PFSK-1 (cell line): ENCODE data around the gene KIR3DL1.

Source experiments
- POLR2AphosphoS5 ChIP-seq: IDR thresholded peaks from 2 replicates; pipeline ENCODE4 v1.6.1; 2012; ENCODE audit warnings: low read depth, mild to moderate bottlenecking, control low read depth, low read length, moderate library complexity
- REST ChIP-seq, 2 experiments: IDR thresholded peaks; 2 replicates each; pipeline versions ENCODE4 v1.6.1 to v1.8.0; 2011 to 2012; ENCODE audit warnings: low read depth in 2 of 2, low read length in 2 of 2, control low read depth in 1 of 2, inconsistent platforms in 1 of 2, mild to moderate bottlenecking in 1 of 2, moderate library complexity in 1 of 2; ENCODE audit not compliant: insufficient read depth in 1 of 2
- SIN3A ChIP-seq: IDR thresholded peaks from 2 replicates; pipeline ENCODE4 v1.6.1; 2012; ENCODE audit warnings: mild to moderate bottlenecking, low read length, moderate library complexity, borderline replicate concordance; ENCODE audit not compliant: insufficient read depth
- TAF1 ChIP-seq: IDR thresholded peaks from 2 replicates; pipeline ENCODE4 v1.6.1; 2012; ENCODE audit warnings: low read length, control low read depth, borderline replicate concordance; ENCODE audit not compliant: insufficient read depth

GRCh38 chr19:54871696-54872095 is 55.4 kb downstream of the KIR3DL1 start:
- no peak for TF ChIP-seq TAF1
- no peak for TF ChIP-seq POLR2AphosphoS5
- TF ChIP-seq REST (IDR thresholded peaks at IDR 0.05; ENCODE audit: insufficient read depth in 1 of 2, low read depth in 2 of 2, low read length in 2 of 2) = no peak
- TF ChIP-seq SIN3A = no peak
